ENCODE results near the gene LRAT. TPM values are rescaled to one million over a fixed set of nuclear protein-coding genes. Genes with fewer than 3 reads are reported as not detected.

The LRAT gene
- total RNA-seq, 1 donor from 2014 or later, result not detected

DNA sequence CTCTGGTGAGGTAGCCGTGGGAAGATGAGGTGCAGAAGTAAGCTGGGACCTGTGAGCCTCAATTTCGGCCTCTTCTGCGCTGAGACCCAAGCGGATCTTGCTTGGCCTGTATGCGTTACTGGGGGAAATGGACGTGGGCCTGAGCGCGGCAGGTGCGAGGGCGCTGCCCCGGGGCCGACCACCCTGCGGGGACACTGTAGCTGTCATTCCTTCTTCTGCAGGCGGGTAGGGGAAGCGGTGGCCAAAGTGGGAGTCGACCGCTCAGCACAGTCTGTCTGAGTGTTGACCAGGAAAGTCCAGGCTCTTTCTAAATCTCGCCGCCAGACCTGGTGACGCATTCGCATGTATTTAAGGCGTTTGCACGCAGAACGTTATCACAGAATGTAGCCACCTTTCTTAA, 3.3 kb upstream of the LRAT start:
- H3K36me3 Mint-ChIP-seq (ENCODE audit: unreplicated experiment), result no peaks in the 10 kb centered on the region
- peaks cover 28% of the 10 kb centered on the region for H3K4me1 Mint-ChIP-seq (ENCODE audit: unreplicated experiment)
- no peaks in the 10 kb centered on the region for H3K9me3 Mint-ChIP-seq (ENCODE audit: unreplicated experiment)
- TF ChIP-seq, protein P1, sequence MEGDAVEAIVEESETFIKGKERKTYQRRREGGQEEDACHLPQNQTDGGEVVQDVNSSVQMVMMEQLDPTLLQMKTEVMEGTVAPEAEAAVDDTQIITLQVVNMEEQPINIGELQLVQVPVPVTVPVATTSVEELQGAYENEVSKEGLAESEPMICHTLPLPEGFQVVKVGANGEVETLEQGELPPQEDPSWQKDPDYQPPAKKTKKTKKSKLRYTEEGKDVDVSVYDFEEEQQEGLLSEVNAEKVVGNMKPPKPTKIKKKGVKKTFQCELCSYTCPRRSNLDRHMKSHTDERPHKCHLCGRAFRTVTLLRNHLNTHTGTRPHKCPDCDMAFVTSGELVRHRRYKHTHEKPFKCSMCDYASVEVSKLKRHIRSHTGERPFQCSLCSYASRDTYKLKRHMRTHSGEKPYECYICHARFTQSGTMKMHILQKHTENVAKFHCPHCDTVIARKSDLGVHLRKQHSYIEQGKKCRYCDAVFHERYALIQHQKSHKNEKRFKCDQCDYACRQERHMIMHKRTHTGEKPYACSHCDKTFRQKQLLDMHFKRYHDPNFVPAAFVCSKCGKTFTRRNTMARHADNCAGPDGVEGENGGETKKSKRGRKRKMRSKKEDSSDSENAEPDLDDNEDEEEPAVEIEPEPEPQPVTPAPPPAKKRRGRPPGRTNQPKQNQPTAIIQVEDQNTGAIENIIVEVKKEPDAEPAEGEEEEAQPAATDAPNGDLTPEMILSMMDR (IDR thresholded peaks at IDR 0.05), result no peak
- H3K4me3 Mint-ChIP-seq (ENCODE audit: unreplicated experiment), result no peak overlapping the region
- DNase-seq (ENCODE audit: extremely low spot score, unreplicated experiment), result no peak
- H3K27me3 Mint-ChIP-seq (ENCODE audit: unreplicated experiment), result peaks cover 71% of the 10 kb centered on the region
- H3K27ac Mint-ChIP-seq (ENCODE audit: unreplicated experiment), result no peak overlapping the region

DNA sequence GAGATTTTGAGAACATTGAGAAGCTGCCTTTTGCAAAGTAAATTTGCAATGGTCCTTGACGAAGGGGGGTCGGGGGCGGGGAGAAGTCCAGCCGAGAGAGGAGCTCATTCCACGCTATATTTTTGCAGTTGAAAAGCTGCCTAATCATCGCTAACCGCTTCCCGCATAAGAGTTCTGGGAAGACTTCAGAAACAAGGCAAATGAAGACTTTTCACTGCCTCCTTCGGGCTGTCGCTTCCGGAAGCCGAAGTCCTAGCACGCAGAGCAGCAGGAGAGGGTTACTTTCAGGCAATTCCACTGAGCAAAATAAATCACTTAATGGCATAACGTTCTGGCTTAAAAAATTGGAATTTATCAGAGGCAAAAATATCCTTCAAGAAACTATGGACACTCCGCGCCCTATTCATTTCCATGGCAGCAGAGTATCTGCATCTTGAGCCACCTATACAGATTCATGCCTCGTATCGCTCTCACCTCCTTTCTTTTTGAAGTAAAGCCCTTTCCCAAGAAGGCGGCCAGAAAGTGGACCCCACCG, 2.6 kb upstream of the LRAT start:
- Mint-ChIP-seq H3K9me3 (ENCODE audit: unreplicated experiment) (no peaks in the 10 kb centered on the region), H3K36me3 (ENCODE audit: unreplicated experiment) (no peaks in the 10 kb centered on the region), H3K4me3 (ENCODE audit: unreplicated experiment) (no peak overlapping the region), H3K27ac (ENCODE audit: unreplicated experiment) (no peak overlapping the region), H3K27me3 (ENCODE audit: unreplicated experiment) (peaks cover 76% of the 10 kb centered on the region), H3K4me1 (ENCODE audit: unreplicated experiment) (peaks cover 28% of the 10 kb centered on the region)
- TF ChIP-seq, protein P1 (IDR thresholded peaks at IDR 0.05), result no peak
- DNase-seq (ENCODE audit: extremely low spot score, unreplicated experiment), result no peak

DNA sequence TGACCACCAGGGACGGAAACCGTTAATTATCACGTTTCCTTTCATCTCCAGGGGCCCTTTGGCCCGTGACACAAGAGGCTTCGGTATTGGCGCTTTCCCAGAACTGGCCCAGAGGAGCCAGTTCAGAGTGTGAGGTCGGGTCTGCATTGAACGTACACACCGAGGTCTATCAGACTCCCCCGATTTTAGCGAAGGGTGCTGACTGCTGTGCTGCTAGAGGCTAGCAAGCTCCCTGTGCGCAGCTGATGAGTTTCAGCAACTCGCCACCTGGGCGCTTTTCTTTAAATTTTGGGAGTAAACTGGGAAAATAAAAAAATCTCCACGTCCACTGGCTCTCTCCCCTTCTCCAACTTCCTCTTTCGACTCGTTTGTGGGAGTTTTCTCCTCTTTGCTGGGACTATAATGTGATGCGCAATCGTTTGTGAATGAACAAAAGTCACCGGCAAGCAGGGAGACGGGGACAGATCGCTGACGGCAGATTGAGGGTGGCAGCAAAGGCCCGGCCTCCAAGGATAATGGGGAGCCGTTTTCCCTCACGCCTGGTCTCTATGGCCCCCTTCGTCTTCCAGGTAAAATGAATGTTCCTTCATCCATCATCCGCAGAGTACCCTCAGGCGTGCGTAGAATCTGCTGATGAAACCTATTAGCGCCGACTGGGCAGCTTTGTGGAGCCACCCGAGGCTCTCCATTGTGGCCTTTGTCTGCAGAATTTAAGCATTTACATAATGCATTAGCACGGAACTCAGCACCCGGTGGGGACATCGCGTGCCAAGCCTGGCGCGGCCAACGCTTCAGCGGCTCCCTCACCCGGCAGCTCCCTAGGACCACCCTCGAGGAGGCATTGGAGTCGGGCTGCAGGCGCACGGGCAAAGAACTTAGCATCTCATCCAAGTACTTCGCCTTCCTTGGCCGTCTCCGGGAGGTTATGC, 1.6 kb upstream of the LRAT start:
- Mint-ChIP-seq H3K4me3 (ENCODE audit: unreplicated experiment) (peak overlapping the region; percentile 23), H3K4me1 (ENCODE audit: unreplicated experiment) (peaks cover 28% of the 10 kb centered on the region), H3K36me3 (ENCODE audit: unreplicated experiment) (no peaks in the 10 kb centered on the region), H3K9me3 (ENCODE audit: unreplicated experiment) (no peaks in the 10 kb centered on the region), H3K27me3 (ENCODE audit: unreplicated experiment) (peaks cover 86% of the 10 kb centered on the region), H3K27ac (ENCODE audit: unreplicated experiment) (no peak overlapping the region)
- DNase-seq (ENCODE audit: extremely low spot score, unreplicated experiment), result no peak
- TF ChIP-seq, protein P1 (IDR thresholded peaks at IDR 0.05), result no peak

DNA sequence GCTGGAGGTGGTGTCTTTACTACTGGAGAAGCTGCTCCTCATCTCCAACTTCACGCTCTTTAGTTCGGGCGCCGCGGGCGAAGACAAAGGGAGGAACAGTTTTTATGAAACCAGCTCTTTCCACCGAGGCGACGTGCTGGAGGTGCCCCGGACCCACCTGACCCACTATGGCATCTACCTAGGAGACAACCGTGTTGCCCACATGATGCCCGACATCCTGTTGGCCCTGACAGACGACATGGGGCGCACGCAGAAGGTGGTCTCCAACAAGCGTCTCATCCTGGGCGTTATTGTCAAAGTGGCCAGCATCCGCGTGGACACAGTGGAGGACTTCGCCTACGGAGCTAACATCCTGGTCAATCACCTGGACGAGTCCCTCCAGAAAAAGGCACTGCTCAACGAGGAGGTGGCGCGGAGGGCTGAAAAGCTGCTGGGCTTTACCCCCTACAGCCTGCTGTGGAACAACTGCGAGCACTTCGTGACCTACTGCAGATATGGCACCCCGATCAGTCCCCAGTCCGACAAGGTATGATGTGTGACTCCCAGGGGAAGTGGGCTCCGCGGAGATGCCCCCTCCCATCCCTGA, 634 bp downstream of the LRAT start:
- H3K27me3 Mint-ChIP-seq (ENCODE audit: unreplicated experiment), result peaks cover 84% of the 10 kb centered on the region
- H3K4me1 Mint-ChIP-seq (ENCODE audit: unreplicated experiment), result peaks cover 28% of the 10 kb centered on the region
- no peak overlapping the region for H3K27ac Mint-ChIP-seq (ENCODE audit: unreplicated experiment)
- H3K4me3 Mint-ChIP-seq (ENCODE audit: unreplicated experiment), result peak overlapping the region; percentile 69
- H3K36me3 Mint-ChIP-seq (ENCODE audit: unreplicated experiment), result no peaks in the 10 kb centered on the region
- no peak for DNase-seq (ENCODE audit: extremely low spot score, unreplicated experiment)
- H3K9me3 Mint-ChIP-seq (ENCODE audit: unreplicated experiment), result no peaks in the 10 kb centered on the region
- TF ChIP-seq, protein P1 (IDR thresholded peaks at IDR 0.05), result no peak

DNA sequence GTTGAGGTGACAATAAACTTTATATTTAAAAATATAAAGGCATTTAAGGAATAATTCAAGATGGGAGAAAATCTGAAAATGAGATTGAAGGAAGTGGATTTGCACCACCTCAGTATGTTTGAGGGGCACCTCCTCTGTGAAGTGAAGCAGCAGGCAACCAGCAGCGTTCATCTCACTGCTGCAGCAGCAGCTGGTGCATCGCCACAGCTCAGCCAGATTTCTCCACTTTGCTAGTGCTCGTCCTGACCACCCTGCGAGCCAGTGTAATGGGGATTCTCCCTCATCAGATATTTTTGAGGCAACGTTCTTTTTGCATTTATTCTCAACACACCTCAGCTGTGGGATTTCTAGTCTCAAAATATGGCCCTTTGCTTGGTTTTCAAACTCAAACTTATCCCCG, 13.9 kb downstream of the LRAT start:
- Mint-ChIP-seq H3K36me3 (ENCODE audit: unreplicated experiment) (no peaks in the 10 kb centered on the region), H3K27me3 (ENCODE audit: unreplicated experiment) (no peaks in the 10 kb centered on the region), H3K9me3 (ENCODE audit: unreplicated experiment) (no peaks in the 10 kb centered on the region), H3K4me1 (ENCODE audit: unreplicated experiment) (no peaks in the 10 kb centered on the region), H3K27ac (ENCODE audit: unreplicated experiment) (no peak overlapping the region), H3K4me3 (ENCODE audit: unreplicated experiment) (no peak overlapping the region)
- TF ChIP-seq, protein P1 (IDR thresholded peaks at IDR 0.05), result no peak
- DNase-seq (ENCODE audit: extremely low spot score, unreplicated experiment), result no peak
